Body of pancreas (tissue), 4 donors: ENCODE data around the gene GNL2.

Experiments
- POLR2A ChIP-seq, 3 donors: fragments of 450-650 bp; IDR thresholded peaks; one replicate each; pipeline ENCODE4 v1.6.1; 2016; ENCODE audit warnings: antibody characterized with exemption in 3 of 3, mild to moderate bottlenecking in 2 of 3
- TF ChIP-seq, protein P1 (sequence below), 7 experiments: fragments of 450-650 bp in 4 of 7; fragments of 200-600 bp in 3 of 7; sonication (generic) in 3 of 7; IDR thresholded peaks; one replicate each; pipeline ENCODE4 v1.5.1; 2016 to 2019; ENCODE audit warnings: antibody characterized with exemption in 7 of 7

DNA sequence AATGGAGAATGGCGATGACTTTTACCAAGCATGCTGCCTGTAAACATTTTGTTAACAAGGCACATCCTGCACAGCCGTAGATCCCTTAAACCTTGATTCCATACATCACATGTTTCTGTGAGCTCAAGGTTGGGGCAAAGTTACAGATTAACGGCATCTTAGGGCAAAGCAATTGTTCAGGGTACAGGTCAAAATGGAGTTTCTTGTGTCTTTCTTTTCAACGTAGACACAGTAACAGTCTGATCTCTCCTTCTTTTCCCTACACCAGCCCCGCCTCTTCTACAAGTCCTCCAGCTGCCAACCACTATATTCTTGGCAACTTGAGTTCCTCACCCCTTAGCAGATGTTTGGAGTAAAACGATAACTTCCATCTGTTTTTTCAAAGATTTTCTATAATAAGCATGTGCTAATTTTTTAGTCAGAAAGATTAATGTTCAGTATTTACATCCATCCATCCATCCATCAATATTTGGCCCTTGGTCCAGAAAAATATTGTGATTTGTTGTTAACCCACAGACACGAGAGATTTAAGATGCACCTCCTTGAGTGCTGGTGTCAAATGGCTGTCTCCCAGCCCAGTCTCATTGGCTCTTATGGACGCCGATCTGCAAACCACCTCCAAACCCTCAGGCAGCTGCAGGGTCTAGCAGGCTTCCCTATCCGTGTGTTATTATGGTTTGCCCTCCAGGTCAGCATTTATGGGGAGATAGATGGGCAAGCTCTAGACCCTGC lies 35.2 kb downstream of the GNL2 start:
- no peak for TF ChIP-seq POLR2A (IDR thresholded peaks at IDR 0.05)
- TF ChIP-seq, protein P1, sequence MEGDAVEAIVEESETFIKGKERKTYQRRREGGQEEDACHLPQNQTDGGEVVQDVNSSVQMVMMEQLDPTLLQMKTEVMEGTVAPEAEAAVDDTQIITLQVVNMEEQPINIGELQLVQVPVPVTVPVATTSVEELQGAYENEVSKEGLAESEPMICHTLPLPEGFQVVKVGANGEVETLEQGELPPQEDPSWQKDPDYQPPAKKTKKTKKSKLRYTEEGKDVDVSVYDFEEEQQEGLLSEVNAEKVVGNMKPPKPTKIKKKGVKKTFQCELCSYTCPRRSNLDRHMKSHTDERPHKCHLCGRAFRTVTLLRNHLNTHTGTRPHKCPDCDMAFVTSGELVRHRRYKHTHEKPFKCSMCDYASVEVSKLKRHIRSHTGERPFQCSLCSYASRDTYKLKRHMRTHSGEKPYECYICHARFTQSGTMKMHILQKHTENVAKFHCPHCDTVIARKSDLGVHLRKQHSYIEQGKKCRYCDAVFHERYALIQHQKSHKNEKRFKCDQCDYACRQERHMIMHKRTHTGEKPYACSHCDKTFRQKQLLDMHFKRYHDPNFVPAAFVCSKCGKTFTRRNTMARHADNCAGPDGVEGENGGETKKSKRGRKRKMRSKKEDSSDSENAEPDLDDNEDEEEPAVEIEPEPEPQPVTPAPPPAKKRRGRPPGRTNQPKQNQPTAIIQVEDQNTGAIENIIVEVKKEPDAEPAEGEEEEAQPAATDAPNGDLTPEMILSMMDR (IDR thresholded peaks at IDR 0.05): no peak
